Activated CD4-positive, alpha-beta memory T cell treated with anti-CD3 and anti-CD28 coated beads for 36 hours (primary cell): ENCODE data around the gene MTCH1. TPM values are rescaled to one million over a fixed set of nuclear protein-coding genes. Genes with fewer than 3 reads are reported as not detected.
"Not testable (repeated sequence)": the region's sequence is repeated elsewhere in the genome, so short reads cannot be mapped to it uniquely, and the experiment has no call there.

Source experiments
- CTCF ChIA-PET: fragments of 350-600 bp; sonication (Branson Sonifier 250); formaldehyde crosslinking; loops from one replicate; lab custom pipeline; 2021; ENCODE audit warnings: antibody characterized with exemption, inconsistent platforms; lab: Charles Lee
- POLR2A ChIA-PET: fragments of 350-600 bp; sonication (Branson Sonifier 250); formaldehyde crosslinking; loops from one replicate; lab custom pipeline; 2021; ENCODE audit warnings: antibody characterized with exemption; lab: Charles Lee
- DNase-seq: peaks from one replicate; pipeline ENCODE4 v3.0.0-alpha.2; 2020
- H3K27ac Mint-ChIP-seq: one replicate; pipeline ENCODE4 v1.8.0; 2021; ENCODE audit warnings: mixed read lengths
- H3K27me3 Mint-ChIP-seq: one replicate; pipeline ENCODE4 v1.8.0; 2021; ENCODE audit warnings: mixed read lengths
- H3K36me3 Mint-ChIP-seq: one replicate; pipeline ENCODE4 v1.8.0; 2021; ENCODE audit warnings: mixed read lengths
- H3K4me1 Mint-ChIP-seq: one replicate; pipeline ENCODE4 v1.8.0; 2021; ENCODE audit warnings: low read depth, mixed read lengths
- H3K4me3 Mint-ChIP-seq: one replicate; pipeline ENCODE4 v1.8.0; 2021; ENCODE audit warnings: mild to moderate bottlenecking, mixed read lengths
- H3K9me3 Mint-ChIP-seq: one replicate; pipeline ENCODE4 v1.8.0; 2021; ENCODE audit warnings: mixed read lengths
- intact Hi-C: fragments of 100-400 bp; cut with micrococcal nuclease; formaldehyde crosslinking; loops from one replicate; pipeline ENCODE4 v1.15.1; 2023
- total RNA-seq, 2 experiments: library from RNA; stranded (reverse); gene quantifications; one replicate each; pipeline ENCODE4 v1.2.3, GENCODE V29; 2021

Gene MTCH1
- total RNA-seq, 2 experiments from 2014 or later: 109 to 114 TPM

- no peak for DNase-seq
- Mint-ChIP-seq H3K27me3 (no peaks in the 10 kb centered on the region), H3K9me3 (no peaks in the 10 kb centered on the region), H3K36me3 (no peaks in the 10 kb centered on the region), H3K27ac (no peak overlapping the region), H3K4me1 (peaks cover 17% of the 10 kb centered on the region), H3K4me3 (no peak overlapping the region)
- intact Hi-C loops: no loop called here
- CTCF ChIA-PET: interaction anchor here (1.0 to 3.2 kb wide), 7 partner anchors 10 to 238 kb away, joined by 3 to 35 read pairs (median 3); no protein-coding TSS in a partner anchor
- POLR2A ChIA-PET: interaction anchor here (0.8 kb wide), 1 partner anchor 16 kb away, joined by 3 read pairs; no protein-coding TSS in a partner anchor
These were observed 20.0 kb upstream of the MTCH1 start for GRCh38 chr6:37005827-37006567.

GRCh38 chr6:37005061-37005810, 19.2 kb upstream of the MTCH1 start, which contains the start of gene FGD2:
Gene FGD2 (plus strand): TSS chr6:37005655. CDS start chr6:37005818, 163 bp downstream.
- intact Hi-C loops: no loop called here
- H3K27me3 Mint-ChIP-seq: no peaks in the 10 kb centered on the region
- CTCF ChIA-PET: interaction anchor here (2.3 to 3.2 kb wide), 2 partner anchors 13 to 205 kb away, joined by 6 to 35 read pairs; no protein-coding TSS in a partner anchor
- H3K4me1 Mint-ChIP-seq: peaks cover 17% of the 10 kb centered on the region
- no peak within 1 kb of the TSS for H3K4me3 Mint-ChIP-seq
- no peak within 1 kb of the TSS for H3K27ac Mint-ChIP-seq
- H3K9me3 Mint-ChIP-seq: no peaks in the 10 kb centered on the region
- POLR2A ChIA-PET: no interaction called here
- H3K36me3 Mint-ChIP-seq: no peaks in the 10 kb centered on the region
- DNase-seq: no peak

- no peak overlapping the region for H3K4me3 Mint-ChIP-seq
- H3K27ac Mint-ChIP-seq: no peak overlapping the region
- no peaks in the 10 kb centered on the region for H3K9me3 Mint-ChIP-seq
- H3K27me3 Mint-ChIP-seq: no peaks in the 10 kb centered on the region
- POLR2A ChIA-PET: interaction anchor here (0.9 kb wide), 1 partner anchor 18 kb away, joined by 4 read pairs; no protein-coding TSS in a partner anchor
- peaks cover 17% of the 10 kb centered on the region for H3K4me1 Mint-ChIP-seq
- CTCF ChIA-PET: interaction anchor here (0.6 to 3.2 kb wide), 2 partner anchors 12 to 14 kb away, joined by 3 to 35 read pairs; no protein-coding TSS in a partner anchor
- no peak for DNase-seq
- H3K36me3 Mint-ChIP-seq: no peaks in the 10 kb centered on the region
- intact Hi-C loops: no loop called here
These were observed 18.3 kb upstream of the MTCH1 start for GRCh38 chr6:37004044-37004980.

GRCh38 chr6:36999751-37000125, 13.7 kb upstream of the MTCH1 start:
- no peak for DNase-seq
- ChIA-PET POLR2A (no interaction called here), CTCF (no interaction called here)
- intact Hi-C loops: no loop called here
- Mint-ChIP-seq H3K9me3 (no peaks in the 10 kb centered on the region), H3K4me1 (no peaks in the 10 kb centered on the region), H3K27ac (no peak overlapping the region), H3K36me3 (no peaks in the 10 kb centered on the region), H3K27me3 (peaks cover 2% of the 10 kb centered on the region), H3K4me3 (no peak overlapping the region)

- no peaks in the 10 kb centered on the region for H3K9me3 Mint-ChIP-seq
- ChIA-PET POLR2A (no interaction called here), CTCF (no interaction called here)
- intact Hi-C loops: no loop called here
- H3K4me3 Mint-ChIP-seq: no peak overlapping the region
- no peak for DNase-seq
- H3K4me1 Mint-ChIP-seq: no peaks in the 10 kb centered on the region
- no peaks in the 10 kb centered on the region for H3K36me3 Mint-ChIP-seq
- no peak overlapping the region for H3K27ac Mint-ChIP-seq
- peaks cover 2% of the 10 kb centered on the region for H3K27me3 Mint-ChIP-seq
These were observed 13.2 kb upstream of the MTCH1 start for GRCh38 chr6:36999061-36999750.

GRCh38 chr6:36998723-36999038, 12.7 kb upstream of the MTCH1 start:
- POLR2A ChIA-PET: no interaction called here
- no peaks in the 10 kb centered on the region for H3K9me3 Mint-ChIP-seq
- no peaks in the 10 kb centered on the region for H3K36me3 Mint-ChIP-seq
- CTCF ChIA-PET: no interaction called here
- intact Hi-C loops: no loop called here
- peaks cover 2% of the 10 kb centered on the region for H3K27me3 Mint-ChIP-seq
- H3K4me3 Mint-ChIP-seq: no peak overlapping the region
- no peaks in the 10 kb centered on the region for H3K4me1 Mint-ChIP-seq
- no peak for DNase-seq
- H3K27ac Mint-ChIP-seq: no peak overlapping the region

GRCh38 chr6:36997811-36998722, 12.1 kb upstream of the MTCH1 start:
- H3K4me1 Mint-ChIP-seq: no peaks in the 10 kb centered on the region
- H3K27me3 Mint-ChIP-seq: peaks cover 2% of the 10 kb centered on the region
- no peak overlapping the region for H3K27ac Mint-ChIP-seq
- POLR2A ChIA-PET: no interaction called here
- no peak overlapping the region for H3K4me3 Mint-ChIP-seq
- no peak for DNase-seq
- H3K9me3 Mint-ChIP-seq: no peaks in the 10 kb centered on the region
- H3K36me3 Mint-ChIP-seq: no peaks in the 10 kb centered on the region
- CTCF ChIA-PET: no interaction called here
- intact Hi-C loops: no loop called here

- H3K27ac Mint-ChIP-seq, POLR2A ChIA-PET, H3K4me3 Mint-ChIP-seq, H3K27me3 Mint-ChIP-seq, H3K4me1 Mint-ChIP-seq, DNase-seq, intact Hi-C loops, H3K9me3 Mint-ChIP-seq, H3K36me3 Mint-ChIP-seq: not testable (repeated sequence)
- CTCF ChIA-PET: interaction anchor here (1.0 to 1.5 kb wide), 3 partner anchors 11 to 208 kb away, joined by 3 to 4 read pairs (median 4); no protein-coding TSS in a partner anchor
These were observed 4.4 kb upstream of the MTCH1 start for GRCh38 chr6:36990401-36990800.

GRCh38 chr6:36989264-36989663, 3.3 kb upstream of the MTCH1 start:
- ChIA-PET CTCF (interaction anchor here (1.3 to 1.4 kb wide), 2 partner anchors 29 to 104 kb away, joined by 3 read pairs; partner anchors contain the start of gene C6orf89), POLR2A (no interaction called here)
- Mint-ChIP-seq H3K9me3 (no peaks in the 10 kb centered on the region), H3K4me1 (peaks cover 7% of the 10 kb centered on the region), H3K36me3 (peaks cover 2% of the 10 kb centered on the region), H3K27me3 (no peaks in the 10 kb centered on the region), H3K27ac (no peak overlapping the region), H3K4me3 (no peak overlapping the region)
- intact Hi-C loops: loop anchor here (10.0 kb wide), 1 partner anchor 394 kb away; the partner anchor contains the start of gene SRSF3
- no peak for DNase-seq

- ChIA-PET CTCF (interaction anchor here (0.7 to 3.7 kb wide), 8 partner anchors 31 to 222 kb away, joined by 3 to 28 read pairs (median 3); partner anchors contain the start of gene C6orf89), POLR2A (interaction anchor here (0.8 to 2.6 kb wide), 11 partner anchors 9 to 218 kb away, joined by 3 to 21 read pairs (median 4); partner anchors contain the start of genes C6orf89 and PPIL1)
- Mint-ChIP-seq H3K27ac (peak overlapping the region; percentile 90), H3K9me3 (no peaks in the 10 kb centered on the region), H3K36me3 (peaks cover 5% of the 10 kb centered on the region), H3K4me3 (peak overlapping the region; percentile 99), H3K4me1 (peaks cover 12% of the 10 kb centered on the region), H3K27me3 (no peaks in the 10 kb centered on the region)
- DNase-seq: no peak
- intact Hi-C loops: loop anchor here (1.0 to 10.0 kb wide), 4 partner anchors 32 to 392 kb away; partner anchors contain the start of gene SRSF3
These were observed 680 bp upstream of the MTCH1 start for GRCh38 chr6:36986704-36987047.
